Measurements from ENCODE around the gene BMP6.
"Not testable (repeated sequence)": the region's sequence is repeated elsewhere in the genome, so short reads cannot be mapped to it uniquely, and the experiment has no call there.

Gene BMP6

DNA sequence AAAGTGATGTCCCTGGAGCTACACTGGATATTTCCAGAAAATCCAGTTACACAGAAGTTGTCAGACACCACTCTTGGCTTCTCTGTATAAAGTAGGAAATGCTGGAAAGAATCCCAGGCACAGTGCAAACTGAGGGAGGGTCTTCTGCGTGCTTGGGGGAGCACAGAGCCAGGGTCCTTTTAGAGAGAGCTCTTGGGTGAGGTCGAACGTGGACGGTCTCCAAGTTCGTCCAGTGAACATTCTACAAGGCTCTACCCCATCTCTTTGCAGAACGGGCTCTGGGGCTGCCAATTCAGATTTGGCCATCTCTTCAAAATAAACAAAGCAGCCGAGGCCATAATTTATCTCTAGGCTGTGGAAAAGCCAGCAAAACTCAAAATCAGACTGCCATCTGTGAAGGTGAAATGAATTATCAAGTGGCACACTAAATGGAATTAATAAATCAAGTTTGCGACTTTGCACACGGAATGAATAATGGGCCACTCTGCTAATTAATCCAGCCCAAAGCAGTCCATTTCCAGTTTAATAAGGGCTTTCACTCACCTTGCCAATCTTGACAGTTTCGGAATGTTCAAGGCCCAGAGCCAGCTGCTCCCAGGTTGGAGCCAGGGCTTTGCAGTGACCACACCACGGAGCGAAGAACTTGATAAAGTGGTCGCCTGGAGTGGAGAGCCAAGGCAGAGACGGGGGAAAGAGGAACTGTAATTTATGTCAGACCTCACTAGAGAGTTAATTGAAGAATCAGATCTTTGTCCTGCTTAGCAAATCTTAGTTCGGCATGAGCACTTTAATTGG lies 165.4 kb downstream of the BMP6 start:
- DNase-seq: no peak

DNA sequence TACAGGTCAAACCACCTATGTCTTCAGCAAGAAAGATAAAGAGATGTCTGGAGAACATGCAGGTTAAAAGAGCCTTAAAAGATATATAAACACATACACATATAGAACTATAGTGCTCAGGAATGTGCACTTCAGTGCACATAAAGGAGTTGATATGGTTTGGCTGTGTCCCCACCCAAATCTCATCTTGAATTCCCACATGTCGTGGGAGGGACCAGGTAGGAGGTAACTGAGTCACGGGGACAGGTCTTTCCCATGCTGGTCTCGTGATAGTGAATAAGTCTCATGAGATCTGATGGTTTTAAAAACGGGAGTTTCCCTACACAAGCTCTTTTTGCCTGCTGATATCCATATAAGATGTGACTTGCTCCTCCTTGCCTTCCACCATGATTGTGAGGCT lies 166.5 kb downstream of the BMP6 start:
- DNase-seq: not testable (repeated sequence)

DNA sequence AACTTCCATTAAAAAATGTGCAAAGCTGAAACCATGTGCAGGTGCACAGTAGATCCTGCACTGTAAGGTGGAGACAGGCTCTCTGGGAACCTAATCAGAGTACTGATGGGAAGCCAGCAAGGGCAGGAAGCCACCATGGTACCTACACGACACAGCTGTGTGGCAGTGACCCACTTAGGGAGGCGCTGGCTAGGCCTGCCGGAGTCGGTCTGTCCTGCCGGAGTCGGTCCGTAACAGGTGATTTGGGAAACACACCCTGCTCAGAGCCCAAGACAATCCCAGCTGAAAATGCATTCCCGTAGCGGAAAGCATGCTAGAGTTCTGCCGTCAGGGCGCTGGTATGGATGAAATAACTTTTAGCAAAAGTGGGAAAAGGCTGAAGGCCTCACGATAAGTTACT lies 167.4 kb downstream of the BMP6 start:
- no peak for DNase-seq

DNA sequence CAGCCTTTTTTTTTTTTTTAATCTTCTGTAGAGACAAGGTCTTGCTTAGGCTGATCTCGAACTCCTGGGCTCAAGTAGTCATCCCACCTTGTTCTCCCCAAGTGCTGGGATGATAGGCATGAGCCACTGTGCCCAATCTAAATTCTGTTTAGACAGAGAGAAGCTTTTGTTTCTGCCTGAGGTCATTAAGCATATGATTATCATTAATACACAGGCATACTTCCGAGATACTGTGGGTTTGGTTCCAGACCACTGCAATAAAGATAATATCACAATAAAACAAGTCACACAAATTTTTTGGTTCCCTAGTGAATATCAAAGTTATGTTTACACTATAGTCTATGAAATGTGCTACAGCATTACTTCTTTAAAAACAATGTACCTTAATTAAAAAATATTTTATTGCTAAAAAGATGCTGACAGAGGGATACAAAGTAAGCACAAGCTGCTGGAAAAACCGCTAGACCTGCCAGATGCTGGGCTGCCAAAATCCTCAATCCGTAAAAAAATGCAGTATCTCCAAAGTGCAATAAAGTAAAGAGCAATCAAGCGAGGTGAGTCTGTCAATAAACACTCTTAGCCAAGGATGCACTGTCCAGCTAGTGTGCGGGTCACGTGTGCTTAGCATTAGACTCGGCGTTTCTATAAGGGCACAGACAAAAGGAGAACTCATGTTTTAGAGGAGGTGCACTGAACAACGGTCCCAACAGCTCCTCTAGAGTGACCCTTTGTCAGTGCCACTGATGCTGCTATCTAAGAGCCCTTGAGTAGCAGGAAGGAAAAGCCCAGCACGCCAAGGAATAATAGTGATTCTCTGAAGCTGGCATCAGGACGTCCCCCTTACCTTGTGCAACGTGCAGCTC lies 168.6 kb downstream of the BMP6 start:
- DNase-seq: no peak

DNA sequence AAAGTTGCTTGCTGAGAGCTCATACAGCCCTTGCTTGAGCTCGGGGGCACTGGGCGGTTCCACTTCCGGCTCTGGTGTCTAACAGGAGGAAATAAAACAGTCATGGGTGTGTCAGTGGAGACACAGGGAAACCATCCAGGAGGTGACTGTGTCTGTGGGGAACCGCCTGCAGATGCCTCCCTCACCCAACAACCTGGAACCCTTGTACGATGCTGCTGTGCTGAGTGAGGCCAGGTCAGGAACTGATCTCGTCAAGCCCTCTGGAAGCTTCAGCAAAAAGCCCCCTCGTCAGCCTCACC lies 169.2 kb downstream of the BMP6 start:
- no peak for DNase-seq

DNA sequence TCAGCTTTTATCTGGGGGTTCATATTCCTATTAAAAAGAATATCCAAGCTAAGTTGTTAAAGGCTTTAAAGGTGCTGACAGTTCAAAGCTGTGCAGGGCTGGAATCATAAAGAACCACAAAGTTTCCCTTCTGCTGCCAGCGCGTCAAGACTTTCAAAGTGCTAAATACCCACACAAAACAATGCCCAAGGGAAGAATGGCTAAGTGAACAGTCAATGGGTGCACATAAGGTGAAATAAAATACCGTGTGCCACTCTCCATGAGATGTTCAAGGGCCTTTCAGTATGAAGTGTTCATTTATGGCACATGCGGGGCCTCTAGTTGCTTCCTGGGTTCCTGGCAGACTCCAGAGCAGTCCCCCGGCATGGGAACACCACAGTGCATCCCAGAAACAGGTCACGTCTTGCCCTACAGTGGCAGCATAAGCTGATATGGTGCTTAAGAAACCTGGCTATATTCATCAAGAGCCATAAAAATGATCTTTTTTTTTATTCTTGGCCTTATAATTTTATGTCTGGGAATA lies 170.6 kb downstream of the BMP6 start:
- no peak for DNase-seq

DNA sequence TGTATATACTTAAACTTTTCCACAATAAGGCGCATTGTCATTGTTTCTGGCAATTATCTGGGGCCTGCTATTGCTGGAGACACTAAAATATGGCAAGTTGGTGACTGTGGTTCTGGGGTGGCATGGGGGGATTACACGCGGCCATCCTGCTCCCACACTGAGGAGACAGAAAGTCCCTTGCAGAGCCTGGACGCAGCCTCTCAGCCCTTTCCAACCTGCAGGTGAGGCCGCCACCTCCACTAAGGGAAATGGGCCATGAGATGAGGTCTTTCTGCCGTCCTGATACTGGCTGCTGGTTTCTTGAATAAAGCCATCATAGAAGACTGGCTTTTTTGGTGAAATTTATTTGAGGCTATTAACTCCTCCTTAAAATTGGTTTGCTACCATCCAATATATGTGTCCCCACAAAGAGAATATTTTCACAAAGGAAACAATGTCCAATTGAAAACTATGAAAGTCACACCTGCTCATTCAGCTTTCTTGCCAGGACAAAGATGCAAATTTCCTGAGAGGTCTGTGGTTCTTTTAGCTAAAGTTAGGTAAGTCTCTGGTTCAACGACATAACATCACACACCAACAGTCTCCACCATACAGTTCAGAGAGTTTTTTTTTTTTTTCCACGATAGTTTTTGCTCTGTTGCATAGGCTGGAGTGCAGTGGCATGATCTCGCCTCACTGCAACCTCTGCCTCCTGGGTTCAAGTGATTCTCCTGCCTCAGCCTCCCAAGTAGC lies 171.7 kb downstream of the BMP6 start:
- no peak for DNase-seq

DNA sequence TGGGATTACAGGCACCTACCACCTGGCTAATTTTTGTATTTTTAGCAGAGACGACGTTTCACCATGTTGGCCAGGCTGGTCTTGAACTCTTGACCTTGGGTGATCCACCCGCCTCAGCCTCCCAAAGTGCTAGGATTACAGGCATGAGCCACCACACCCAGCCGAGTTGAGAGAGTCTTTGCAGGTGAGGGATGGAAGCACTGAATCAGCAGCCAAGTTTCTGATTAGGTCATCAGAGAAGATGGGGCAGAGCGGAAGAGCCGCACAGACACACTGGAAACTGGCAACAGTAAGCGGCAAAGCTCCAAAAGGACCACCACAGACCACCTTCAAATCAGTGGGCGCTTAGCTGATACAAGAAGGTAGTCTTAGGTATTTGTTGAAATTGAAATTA lies 172.3 kb downstream of the BMP6 start:
- not testable (repeated sequence) for DNase-seq

DNA sequence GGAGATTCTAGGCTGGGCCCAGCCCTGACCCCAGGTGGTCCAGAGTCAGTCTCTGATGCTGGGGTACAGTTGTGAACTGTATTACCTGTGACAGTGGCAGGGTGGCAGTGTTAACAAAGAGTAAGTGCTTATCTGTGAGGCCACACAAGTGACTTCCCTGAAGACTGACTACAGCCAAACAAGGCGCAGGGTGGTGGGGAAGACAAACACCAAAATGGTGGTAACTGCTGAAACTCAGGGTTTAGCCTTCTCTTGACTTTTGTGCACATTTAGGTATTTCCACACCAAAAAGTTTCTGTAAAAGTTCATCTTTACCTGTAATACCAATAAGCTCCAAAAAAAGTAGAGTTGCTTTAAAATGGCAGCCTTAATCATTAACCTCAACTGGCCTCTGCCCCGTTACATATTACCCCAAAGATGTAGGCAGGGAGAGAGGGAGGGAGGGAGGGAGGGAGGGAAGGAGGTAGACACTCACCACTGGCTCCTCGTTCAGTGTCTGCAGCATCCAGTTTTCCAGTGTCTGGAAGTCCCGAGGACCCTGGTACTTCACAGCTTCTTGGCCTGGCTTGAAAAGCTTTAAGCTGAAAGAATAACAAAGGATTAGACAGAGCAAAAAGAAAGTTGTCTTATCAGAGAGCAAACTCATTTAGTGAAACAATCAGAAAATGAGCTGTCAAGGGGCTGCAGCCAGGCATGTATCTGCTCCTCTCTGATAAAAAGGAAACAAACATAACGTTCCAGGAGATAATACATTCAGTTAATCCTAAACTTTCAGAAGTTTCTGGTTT lies 173.4 kb downstream of the BMP6 start:
- DNase-seq: no peak

DNA sequence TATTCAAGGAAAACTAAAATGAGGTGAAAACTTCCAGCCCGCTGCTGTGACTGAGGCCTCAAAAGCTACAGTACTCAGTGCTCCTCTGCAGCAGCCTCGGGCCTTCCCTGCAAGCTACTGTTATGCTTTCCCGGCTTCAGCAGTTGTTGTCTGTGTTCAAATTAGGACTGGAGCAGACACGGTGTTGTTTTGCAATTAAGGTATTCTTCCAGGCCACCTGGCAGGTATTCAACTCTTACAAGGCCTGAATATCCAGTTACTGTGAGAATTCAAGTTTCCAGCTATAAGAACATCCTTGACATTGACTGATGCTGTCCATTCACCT lies 174.0 kb downstream of the BMP6 start:
- no peak for DNase-seq

DNA sequence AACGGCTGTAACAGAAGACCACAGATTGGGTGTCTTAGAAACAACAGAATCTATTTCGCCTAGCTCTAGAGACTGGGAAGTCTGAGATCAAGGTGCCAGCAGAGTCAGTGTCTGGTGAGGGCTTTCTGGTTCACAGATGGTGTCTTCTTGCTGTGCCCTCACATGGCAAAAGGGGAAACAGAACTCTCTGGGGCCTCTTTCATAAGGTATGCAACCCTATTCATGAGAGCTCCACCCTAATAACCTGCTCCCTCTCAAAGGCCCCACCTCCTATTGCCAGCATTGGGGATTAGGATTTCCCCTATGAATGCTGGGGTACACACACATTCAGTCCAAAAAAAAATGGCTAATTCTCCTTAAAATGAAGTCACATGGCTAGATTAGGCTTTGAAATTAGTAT lies 174.7 kb downstream of the BMP6 start:
- no peak for DNase-seq

DNA sequence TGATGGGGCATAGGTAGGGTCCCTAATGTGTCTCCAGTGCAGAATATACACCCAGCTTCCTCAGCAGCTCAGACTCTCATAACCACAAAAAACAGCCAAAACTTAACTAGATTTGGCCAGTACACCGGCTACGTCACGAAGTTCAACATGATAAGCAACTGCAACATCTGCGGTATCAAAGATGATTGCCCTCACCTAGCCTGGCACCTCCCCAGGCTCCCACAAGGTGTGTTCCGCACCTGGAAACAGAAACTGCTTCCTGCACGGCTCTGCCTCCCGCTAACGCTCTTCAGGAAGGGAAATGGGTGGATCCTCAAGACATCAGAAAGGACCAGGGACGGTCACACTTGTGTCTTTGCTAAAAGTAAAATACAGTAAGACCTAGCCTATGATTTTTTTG lies 175.2 kb downstream of the BMP6 start:
- no peak for DNase-seq

DNA sequence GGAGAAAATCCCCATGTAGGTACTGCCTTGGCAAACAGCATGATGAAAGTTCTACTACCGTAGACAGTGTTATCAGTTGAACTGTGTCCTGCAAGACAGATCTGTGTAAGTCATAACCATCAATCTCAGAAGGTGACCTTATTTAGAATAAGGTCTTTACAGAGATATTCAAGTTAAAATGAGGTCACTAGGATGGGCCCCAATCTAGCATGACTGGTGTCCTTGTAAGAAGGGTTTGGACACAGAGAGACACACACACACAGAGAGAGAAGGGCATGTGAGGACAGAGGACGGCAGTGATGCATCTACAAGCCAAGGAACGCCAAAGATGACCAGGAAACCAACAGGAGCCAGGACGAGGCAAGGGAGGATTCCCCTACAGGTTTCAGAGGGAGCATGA lies 175.9 kb downstream of the BMP6 start:
- no peak for DNase-seq

DNA sequence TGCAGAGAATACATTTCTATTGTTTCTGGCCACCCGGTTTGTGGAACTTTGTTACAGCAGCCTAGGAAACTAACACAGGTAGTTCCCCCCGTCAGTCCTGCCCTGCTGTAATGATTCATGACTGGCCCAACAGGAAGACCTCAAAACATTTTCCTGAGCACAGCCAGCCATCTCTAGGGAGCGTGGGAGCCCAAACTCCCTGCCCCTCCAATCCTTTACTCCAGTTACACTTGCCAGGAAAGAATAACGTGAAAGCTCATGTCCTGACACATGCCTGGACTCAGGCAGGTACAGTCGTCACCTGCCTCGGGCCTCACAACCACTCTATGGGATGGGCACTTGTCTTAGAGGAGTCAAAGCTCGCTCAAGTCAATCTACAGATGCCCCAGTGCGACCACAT lies 176.3 kb downstream of the BMP6 start:
- DNase-seq: no peak

DNA sequence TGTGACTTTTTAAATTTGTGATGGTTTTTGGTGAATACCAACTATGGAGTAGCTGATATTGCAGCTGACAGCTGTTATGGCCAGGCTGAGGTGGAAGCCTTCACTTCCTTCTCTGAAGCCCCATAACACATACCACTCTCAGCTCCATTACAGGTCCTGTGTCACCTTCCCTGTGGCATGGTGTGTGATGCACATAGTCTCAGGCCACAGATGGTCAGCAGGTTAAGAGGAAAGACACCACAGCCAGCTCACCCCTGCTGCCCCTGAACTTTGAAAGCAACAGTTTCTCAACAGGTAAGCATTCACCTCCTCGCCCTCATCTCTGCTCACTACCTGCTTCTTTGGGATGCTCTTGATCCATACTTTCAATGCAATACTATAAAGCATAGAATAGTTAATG lies 177.0 kb downstream of the BMP6 start:
- DNase-seq: no peak

DNA sequence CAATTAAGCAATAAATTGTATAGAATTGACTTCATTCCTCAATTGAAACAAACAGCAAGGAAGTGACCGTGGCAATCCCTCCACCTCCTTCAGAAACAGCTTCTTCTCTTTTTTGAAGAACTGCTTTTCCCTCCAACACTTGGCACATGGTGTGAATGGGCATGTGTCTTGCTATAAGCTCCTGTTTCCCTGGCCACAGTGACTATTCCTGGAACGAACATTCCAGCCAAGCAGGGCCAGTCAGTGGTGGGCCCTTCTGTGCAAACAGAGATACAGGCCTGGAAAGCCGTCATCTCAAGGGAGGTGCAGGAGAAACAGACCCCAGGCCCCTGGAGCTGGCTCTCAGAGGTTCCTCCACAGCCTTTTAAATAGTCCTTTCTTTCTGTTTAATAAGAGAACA lies 177.8 kb downstream of the BMP6 start:
- DNase-seq: no peak

DNA sequence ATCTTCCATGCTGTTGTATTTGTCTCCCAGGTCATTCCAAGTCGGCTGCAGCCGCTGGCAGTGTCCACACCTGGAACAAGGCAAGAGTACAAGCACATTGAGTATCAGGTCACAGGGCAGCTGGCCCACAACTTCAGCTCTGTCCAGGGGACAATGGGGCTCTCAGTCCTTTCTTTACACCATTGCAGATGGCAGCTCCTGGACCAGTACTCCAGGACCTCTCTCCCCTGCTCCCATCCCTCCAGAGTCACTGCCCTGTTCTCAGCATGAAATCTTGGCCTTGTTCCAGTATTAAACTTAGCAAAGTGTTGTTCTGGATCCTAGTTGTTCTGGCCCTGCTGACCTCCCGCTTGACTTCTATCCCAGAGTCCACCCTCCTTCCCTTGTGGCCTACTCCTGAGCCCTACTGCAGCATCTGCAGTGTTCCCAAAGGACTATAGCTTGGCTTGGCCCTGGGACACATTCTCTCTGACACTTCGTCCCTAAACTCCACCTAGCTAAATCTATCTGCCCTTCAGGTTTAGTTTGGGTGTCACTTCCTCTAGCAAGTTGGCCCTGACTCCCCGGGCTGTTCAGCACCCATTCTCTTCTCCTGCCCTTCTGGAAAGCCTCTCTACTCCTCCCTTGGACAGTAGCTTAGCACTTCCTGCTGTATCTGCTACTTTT lies 178.9 kb downstream of the BMP6 start:
- DNase-seq: no peak

DNA sequence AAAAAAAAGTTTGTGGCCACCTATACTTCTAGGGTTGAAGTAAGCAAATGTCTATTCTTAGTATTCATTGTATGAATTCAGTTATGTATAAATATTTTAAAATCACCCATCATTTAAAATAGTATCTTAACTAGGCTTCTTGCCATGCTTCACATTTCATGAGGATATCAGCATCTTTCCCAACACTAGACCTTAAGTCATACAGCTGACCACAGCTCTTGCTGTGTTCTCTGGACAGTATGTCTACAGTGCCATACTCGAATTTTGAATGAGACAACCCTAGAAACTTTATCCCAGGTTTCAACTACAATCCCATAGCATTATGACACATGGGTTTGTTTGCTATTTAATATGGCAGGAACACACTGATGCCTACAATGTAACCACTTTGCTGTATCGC lies 179.5 kb downstream of the BMP6 start:
- no peak for DNase-seq

DNA sequence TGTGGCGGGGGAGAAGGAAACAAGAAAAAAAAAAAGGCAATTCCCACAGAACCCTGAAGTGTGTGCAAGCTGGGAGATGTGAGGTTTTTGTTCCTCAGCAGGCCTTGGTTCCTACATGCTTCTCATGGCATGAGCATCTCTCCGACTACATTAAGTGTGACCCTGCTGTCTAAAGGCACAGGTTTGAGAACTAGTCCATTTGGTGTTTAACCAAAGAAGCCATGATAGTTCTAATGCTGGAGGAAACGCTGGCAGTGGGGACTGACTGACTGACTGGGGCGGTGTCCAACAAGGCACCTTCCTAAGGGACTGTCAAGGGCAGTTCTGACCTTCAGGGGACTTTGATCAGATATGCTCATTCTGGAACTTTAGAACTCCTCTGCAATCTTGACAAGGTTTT lies 180.8 kb downstream of the BMP6 start:
- DNase-seq: no peak

DNA sequence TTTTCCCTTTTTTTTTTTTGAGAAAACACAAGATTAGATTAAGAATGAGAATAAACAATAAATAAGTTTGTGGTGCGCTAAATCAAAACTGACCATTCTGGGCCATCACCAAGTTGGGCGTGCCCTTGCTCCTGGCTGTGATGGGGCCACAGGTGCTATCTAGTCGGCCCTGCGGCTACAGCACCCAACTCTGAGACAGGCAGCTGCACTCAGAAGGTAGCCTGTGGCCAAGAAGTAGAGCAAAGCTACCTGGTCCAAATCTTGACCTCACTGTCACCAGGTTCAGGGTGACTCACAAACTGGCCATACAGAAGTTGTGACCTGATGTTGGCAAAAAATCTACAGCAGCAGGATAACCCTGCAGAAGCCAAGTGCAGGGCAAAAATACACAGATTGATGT lies 181.3 kb downstream of the BMP6 start:
- no peak for DNase-seq

DNA sequence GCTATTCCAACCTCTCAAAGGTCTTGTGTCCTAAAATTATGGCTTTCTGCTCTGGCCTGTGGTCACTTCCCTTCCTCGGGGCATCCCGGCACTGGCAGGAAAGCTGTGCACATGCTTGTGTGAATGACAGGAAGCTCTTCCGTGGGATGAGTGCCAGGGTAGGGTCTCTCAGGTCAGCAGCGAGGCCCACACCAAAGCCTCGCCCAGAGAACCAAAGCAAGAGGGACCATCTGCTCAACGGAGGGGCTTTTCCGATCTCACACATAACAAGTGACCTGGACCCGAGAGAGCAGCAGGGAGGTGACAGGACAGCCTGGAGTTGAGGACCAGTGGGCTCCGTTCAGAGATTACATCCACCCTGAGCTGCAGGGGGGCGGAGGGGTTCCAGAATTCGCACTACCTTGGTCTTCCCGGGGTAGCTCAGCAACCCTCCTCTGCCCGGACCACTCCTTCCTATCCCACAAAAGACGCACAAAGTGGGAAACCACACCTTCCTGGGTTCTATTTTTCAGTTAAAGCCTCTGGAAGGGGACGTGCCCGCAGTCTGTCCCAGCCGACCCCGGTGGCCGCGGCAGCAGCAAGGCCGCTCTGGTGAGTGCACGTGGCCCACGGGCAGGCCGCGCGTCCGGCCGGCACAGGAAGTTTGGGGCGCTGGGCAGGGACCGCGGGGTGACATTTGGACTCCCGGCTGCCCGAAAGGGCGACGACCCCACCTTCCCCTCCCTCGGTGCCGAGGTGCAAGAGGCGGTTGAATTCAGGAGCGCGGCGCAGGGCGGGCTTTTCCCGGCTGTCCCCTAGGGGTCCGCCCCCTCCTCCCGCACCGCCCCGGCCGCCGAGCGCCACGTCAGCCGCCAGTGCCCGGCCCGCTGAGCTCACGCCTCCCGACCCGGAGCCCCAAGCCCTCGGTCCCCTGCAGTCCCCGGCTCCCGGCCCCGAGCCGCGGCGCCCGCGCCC lies 183.7 kb downstream of the BMP6 start:
- DNase-seq: no peak
